ENCODE data around the gene PARD6B. TPM values are rescaled to one million over a fixed set of nuclear protein-coding genes. Genes with fewer than 3 reads are reported as not detected.
A peak's percentile ranks its signal among the peaks of the same experiment; 100 is the strongest.
"Not testable (repeated sequence)": the region's sequence is repeated elsewhere in the genome, so short reads cannot be mapped to it uniquely, and the experiment has no call there.

The PARD6B gene
- total and polyA plus RNA-seq, 7 donors, result 0.83 to 5.1 (median 1.8) TPM

- TF ChIP-seq POLR2AphosphoS5 (IDR thresholded peaks at IDR 0.05) (no peak), CTCF (IDR thresholded peaks at IDR 0.05) (no peak), POLR2A (IDR thresholded peaks at IDR 0.05) (no peak), EP300 (IDR thresholded peaks at IDR 0.05) (no peak)
- Histone ChIP-seq H3K27me3 (no peaks in the 10 kb centered on the region), H3K36me3 (no peaks in the 10 kb centered on the region), H3K4me3 (no peak overlapping the region), H3K9me3 (no peaks in the 10 kb centered on the region), H3K27ac (no peak overlapping the region), H3K4me1 (peaks cover 0 to 33% (median 26%) of the 10 kb centered on the region in 4 donors)
- peak; percentile 18 for DNase-seq
- 91 to 92% methylated on average over 4 of the region's 4 CpGs for WGBS, 2 donors
- intact Hi-C loops (cut with DNase I), result loop anchor here (10.0 kb wide), 1 partner anchor 508 kb away; no protein-coding TSS in a partner anchor
Observed at GRCh38 chr20:50797142-50797541, 65.8 kb downstream of the PARD6B start.

- DNase-seq, result no peak
- TF ChIP-seq POLR2AphosphoS5 (IDR thresholded peaks at IDR 0.05), result no peak
- peak in 1 of 2 donors; percentile 11 for TF ChIP-seq POLR2A (IDR thresholded peaks at IDR 0.05)
- no peak for TF ChIP-seq CTCF (IDR thresholded peaks at IDR 0.05)
- TF ChIP-seq EP300 (IDR thresholded peaks at IDR 0.05), result no peak
- intact Hi-C loops (cut with DNase I), result loop anchor here (10.0 kb wide), 1 partner anchor 506 kb away; no protein-coding TSS in a partner anchor
- Histone ChIP-seq H3K4me1 (peaks cover 0 to 20% (median 12%) of the 10 kb centered on the region in 4 donors), H3K4me3 (no peak overlapping the region), H3K27ac (no peak overlapping the region), H3K9me3 (no peaks in the 10 kb centered on the region), H3K27me3 (no peaks in the 10 kb centered on the region), H3K36me3 (no peaks in the 10 kb centered on the region)
- WGBS, 2 donors, result 83 to 86% methylated on average over 7 of the region's 7 CpGs
Observed at GRCh38 chr20:50798650-50799049, 67.3 kb downstream of the PARD6B start.

GRCh38 chr20:50799176-50799889, 68.0 kb downstream of the PARD6B start:
- DNase-seq, result no peak
- H3K27me3 ChIP-seq, result no peaks in the 10 kb centered on the region
- peaks cover 0 to 14% (median 7%) of the 10 kb centered on the region in 4 donors for H3K4me1 ChIP-seq
- H3K27ac ChIP-seq, result peak overlapping the region in 2 of 4 donors; percentile 9 to 28
- intact Hi-C loops (cut with DNase I), result loop anchor here (10.0 kb wide), 1 partner anchor 505 kb away; no protein-coding TSS in a partner anchor
- no peak overlapping the region for H3K4me3 ChIP-seq
- WGBS, 2 donors, result 87 to 88% methylated on average over 13 of the region's 13 CpGs
- H3K36me3 ChIP-seq, result no peaks in the 10 kb centered on the region
- no peak for TF ChIP-seq POLR2AphosphoS5 (IDR thresholded peaks at IDR 0.05)
- no peak for TF ChIP-seq EP300 (IDR thresholded peaks at IDR 0.05)
- TF ChIP-seq CTCF (IDR thresholded peaks at IDR 0.05), result no peak
- TF ChIP-seq POLR2A (IDR thresholded peaks at IDR 0.05), result no peak
- no peaks in the 10 kb centered on the region for H3K9me3 ChIP-seq

- no peak for DNase-seq
Observed at GRCh38 chr20:50799890-50800550, 68.6 kb downstream of the PARD6B start.

GRCh38 chr20:50800986-50801746, 69.8 kb downstream of the PARD6B start:
- 95% methylated on average over 13 of the region's 13 CpGs for WGBS, 2 donors
- H3K27ac ChIP-seq; H3K36me3 ChIP-seq; intact Hi-C loops (cut with DNase I); H3K4me3 ChIP-seq; H3K27me3 ChIP-seq; DNase-seq; H3K4me1 ChIP-seq; H3K9me3 ChIP-seq: not testable (repeated sequence)

More at GRCh38 chr20:50799890-50800550, 68.6 kb downstream of the PARD6B start:
- no peaks in the 10 kb centered on the region for H3K36me3 ChIP-seq
- TF ChIP-seq EP300 (IDR thresholded peaks at IDR 0.05) (no peak), POLR2A (IDR thresholded peaks at IDR 0.05) (no peak), POLR2AphosphoS5 (IDR thresholded peaks at IDR 0.05) (no peak), CTCF (IDR thresholded peaks at IDR 0.05) (no peak)
- no peak overlapping the region for H3K4me3 ChIP-seq
- no peaks in the 10 kb centered on the region for H3K27me3 ChIP-seq
- H3K4me1 ChIP-seq, result peaks cover 0 to 9% (median 4%) of the 10 kb centered on the region in 4 donors
- intact Hi-C loops (cut with DNase I), result loop anchor here (10.0 kb wide), 1 partner anchor 505 kb away; no protein-coding TSS in a partner anchor
- no peaks in the 10 kb centered on the region for H3K9me3 ChIP-seq
- 82 to 92% methylated on average over 8 of the region's 8 CpGs for WGBS, 2 donors
- no peak overlapping the region for H3K27ac ChIP-seq

Data from sigmoid colon (tissue), 7 donors.